ENCODE results near the gene RBM10. TPM values are rescaled to one million over a fixed set of nuclear protein-coding genes. Genes with fewer than 3 reads are reported as not detected.

The RBM10 gene
- total RNA-seq, 4 donors from 2014 or later: 25.2 to 33.1 (median 29.2) TPM

- Histone ChIP-seq H3K9me3 (no peaks in the 10 kb centered on the region), H3K4me1 (peaks cover 0 to 18% (median 0%) of the 10 kb centered on the region in 3 donors), H3K27ac (no peak overlapping the region), H3K4me3 (no peak overlapping the region), H3K36me3 (peaks cover 0 to 100% of the 10 kb centered on the region in 2 donors), H3K27me3 (no peaks in the 10 kb centered on the region)
- 60% methylated on average over 2 of the region's 2 CpGs; no CpG with 5 or more reads in 1 of the 2 donors for WGBS, 2 donors (ENCODE audit: low coverage in 1 of 2)
- no peak for ATAC-seq
- TF ChIP-seq CTCF (IDR thresholded peaks at IDR 0.05) (no peak), POLR2A (IDR thresholded peaks at IDR 0.05) (no peak), POLR2AphosphoS5 (IDR thresholded peaks at IDR 0.05) (no peak), EP300 (IDR thresholded peaks at IDR 0.05) (no peak)
Observed at GRCh38 chrX:47177079-47177478, 32.1 kb downstream of the RBM10 start.

GRCh38 chrX:47178337-47178736 is 33.3 kb downstream of the RBM10 start:
- no peaks in the 10 kb centered on the region for H3K27me3 ChIP-seq
- peaks cover 0 to 100% of the 10 kb centered on the region in 2 donors for H3K36me3 ChIP-seq
- no peak overlapping the region for H3K4me3 ChIP-seq
- no peak for ATAC-seq
- no peaks in the 10 kb centered on the region for H3K9me3 ChIP-seq
- H3K27ac ChIP-seq: peak overlapping the region in 3 of 4 donors; percentile 56 to 59 (median 57)
- H3K4me1 ChIP-seq: peaks cover 0 to 18% (median 0%) of the 10 kb centered on the region in 3 donors
- no peak for TF ChIP-seq POLR2AphosphoS5 (IDR thresholded peaks at IDR 0.05)
- no peak for TF ChIP-seq EP300 (IDR thresholded peaks at IDR 0.05)
- no peak for TF ChIP-seq POLR2A (IDR thresholded peaks at IDR 0.05)
- TF ChIP-seq CTCF (IDR thresholded peaks at IDR 0.05): no peak
- 90% methylated on average over 2 of the region's 5 CpGs; no CpG with 5 or more reads in 1 of the 2 donors for WGBS, 2 donors (ENCODE audit: low coverage in 1 of 2)

DNA sequence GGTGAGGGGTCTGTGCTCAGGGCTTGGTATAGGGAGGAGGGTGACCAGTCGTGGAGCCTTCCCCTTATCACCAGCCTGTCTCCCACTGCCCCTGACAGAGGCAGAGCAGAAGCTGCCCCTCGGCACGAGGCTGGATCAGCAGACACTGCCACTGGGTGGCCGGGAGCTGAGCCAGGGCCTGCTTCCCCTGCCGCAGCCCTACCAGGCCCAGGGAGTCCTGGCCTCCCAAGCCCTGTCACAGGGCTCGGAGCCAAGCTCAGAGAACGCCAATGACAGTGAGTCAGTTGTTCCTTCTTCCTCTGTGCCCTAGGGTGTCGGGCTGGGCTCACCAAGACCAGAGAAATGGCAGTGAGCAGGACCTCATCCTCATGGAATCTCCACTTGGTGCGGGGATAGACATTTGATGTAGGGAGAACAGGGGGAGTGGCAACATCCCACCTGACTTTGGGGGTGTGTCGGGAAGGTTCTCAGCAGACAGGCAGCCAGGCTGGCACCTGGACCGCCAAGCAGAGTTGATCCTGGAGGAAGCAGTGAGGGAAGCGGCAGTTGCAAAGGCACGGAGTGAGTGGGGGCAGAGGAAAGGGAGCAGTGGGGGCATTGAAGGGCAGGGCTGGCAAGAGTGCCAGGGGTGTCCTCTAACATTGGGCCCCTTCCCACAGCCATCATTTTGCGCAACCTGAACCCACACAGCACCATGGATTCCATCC is 34.4 kb downstream of the RBM10 start:
- no peaks in the 10 kb centered on the region for H3K9me3 ChIP-seq
- H3K4me3 ChIP-seq: no peak overlapping the region
- H3K4me1 ChIP-seq: peaks cover 0 to 18% (median 0%) of the 10 kb centered on the region in 3 donors
- WGBS, 2 donors (ENCODE audit: low coverage in 1 of 2): no CpG with 5 or more reads among the region's 14 CpGs
- peaks cover 0 to 100% of the 10 kb centered on the region in 2 donors for H3K36me3 ChIP-seq
- no peaks in the 10 kb centered on the region for H3K27me3 ChIP-seq
- peak; percentile 74 for ATAC-seq
- TF ChIP-seq POLR2AphosphoS5 (IDR thresholded peaks at IDR 0.05) (no peak), CTCF (IDR thresholded peaks at IDR 0.05) (no peak), EP300 (IDR thresholded peaks at IDR 0.05) (no peak), POLR2A (IDR thresholded peaks at IDR 0.05) (no peak)
- peak overlapping the region in 3 of 4 donors; percentile 56 to 59 (median 57) for H3K27ac ChIP-seq

- no peaks in the 10 kb centered on the region for H3K27me3 ChIP-seq
- peak overlapping the region in 3 of 4 donors; percentile 26 to 57 (median 56) for H3K27ac ChIP-seq
- no peaks in the 10 kb centered on the region for H3K9me3 ChIP-seq
- TF ChIP-seq CTCF (IDR thresholded peaks at IDR 0.05): no peak
- TF ChIP-seq EP300 (IDR thresholded peaks at IDR 0.05): no peak
- no peak for TF ChIP-seq POLR2AphosphoS5 (IDR thresholded peaks at IDR 0.05)
- no peak for TF ChIP-seq POLR2A (IDR thresholded peaks at IDR 0.05)
- H3K36me3 ChIP-seq: peaks cover 0 to 100% of the 10 kb centered on the region in 2 donors
- 65% methylated on average over 3 of the region's 18 CpGs; no CpG with 5 or more reads in 1 of the 2 donors for WGBS, 2 donors (ENCODE audit: low coverage in 1 of 2)
- no peak for ATAC-seq
- H3K4me3 ChIP-seq: no peak overlapping the region
- peaks cover 0 to 18% (median 0%) of the 10 kb centered on the region in 3 donors for H3K4me1 ChIP-seq
Observed at GRCh38 chrX:47179928-47180255, 34.9 kb downstream of the RBM10 start.

- Histone ChIP-seq H3K36me3 (peaks cover 0 to 100% of the 10 kb centered on the region in 2 donors), H3K9me3 (no peaks in the 10 kb centered on the region), H3K4me1 (peaks cover 0 to 18% (median 0%) of the 10 kb centered on the region in 3 donors), H3K4me3 (no peak overlapping the region), H3K27ac (peak overlapping the region in 2 of 4 donors; percentile 26 to 56), H3K27me3 (no peaks in the 10 kb centered on the region)
- no peak for TF ChIP-seq POLR2AphosphoS5 (IDR thresholded peaks at IDR 0.05)
- no peak for TF ChIP-seq EP300 (IDR thresholded peaks at IDR 0.05)
- no peak for TF ChIP-seq POLR2A (IDR thresholded peaks at IDR 0.05)
- TF ChIP-seq CTCF (IDR thresholded peaks at IDR 0.05): no peak
- WGBS, 2 donors (ENCODE audit: low coverage in 1 of 2): 87 to 96% methylated on average over 4 of the region's 8 CpGs
- ATAC-seq: no peak
Observed at GRCh38 chrX:47180346-47180745, 35.3 kb downstream of the RBM10 start.

Data from gastroesophageal sphincter (tissue), 4 donors.